A673 (cell line): ENCODE results near the gene SERGEF. TPM values are rescaled to one million over a fixed set of nuclear protein-coding genes. Genes with fewer than 3 reads are reported as not detected.

ENCODE experiments used
- BruUV-seq: library from RNA; stranded (reverse); fragments of 400-500 nt; replicated peaks from 2 replicates; lab custom pipeline; 2021; lab: Mats Ljungman, UMichigan
- CTCF ChIA-PET: fragments of 300-600 bp; sonication (Branson Sonifier 250); formaldehyde crosslinking; loops from one replicate; lab custom pipeline; 2022; ENCODE audit warnings: antibody characterized with exemption; lab: Charles Lee
- POLR2A ChIA-PET: fragments of 300-600 bp; sonication (Branson Sonifier 250); formaldehyde crosslinking; loops from one replicate; lab custom pipeline; 2022; ENCODE audit warnings: antibody characterized with exemption; ENCODE audit not compliant: low non-redundant PET; lab: Charles Lee
- DNase-seq: peaks from one replicate; pipeline ENCODE4 v3.0.0-alpha.2; 2015; ENCODE audit warnings: low spot score
- H3K27ac ChIP-seq: fragments of 200-600 bp; sonication (generic); 2 replicates; pipeline ENCODE4 v1.5.1; 2016; ENCODE audit warnings: mixed run types, low read depth, mild to moderate bottlenecking, mixed read lengths, antibody characterized with exemption, low read length; ENCODE audit not compliant: poor library complexity, severe bottlenecking
- H3K27me3 ChIP-seq: fragments of 200-600 bp; sonication (generic); replicated peaks from 2 replicates; pipeline ENCODE4 v1.6.1; 2017; ENCODE audit warnings: mixed run types, low read depth, mild to moderate bottlenecking, mixed read lengths, antibody characterized with exemption, low read length; ENCODE audit not compliant: insufficient read depth, poor library complexity
- H3K36me3 ChIP-seq: fragments of 200-600 bp; sonication (generic); 2 replicates; pipeline ENCODE4 v1.6.1; 2016; ENCODE audit warnings: mixed run types, mild to moderate bottlenecking, mixed read lengths, antibody characterized with exemption, low read length; ENCODE audit not compliant: insufficient read depth, poor library complexity, severe bottlenecking
- H3K4me1 ChIP-seq: fragments of 200-600 bp; sonication (generic); 2 replicates; pipeline ENCODE4 v1.6.1; 2017; ENCODE audit warnings: mixed run types, mild to moderate bottlenecking, mixed read lengths, antibody characterized with exemption, low read length; ENCODE audit not compliant: insufficient read depth, poor library complexity, severe bottlenecking
- H3K4me3 ChIP-seq: fragments of 200-600 bp; sonication (generic); 2 replicates; pipeline ENCODE4 v1.5.1; 2016; ENCODE audit warnings: low read depth, mixed run types, mild to moderate bottlenecking, mixed read lengths, low read length; ENCODE audit not compliant: poor library complexity, severe bottlenecking
- H3K9me3 ChIP-seq: fragments of 200-600 bp; sonication (generic); 2 replicates; pipeline ENCODE4 v1.6.1; 2016; ENCODE audit warnings: mixed run types, low read depth, mild to moderate bottlenecking, mixed read lengths, antibody characterized with exemption, low read length; ENCODE audit not compliant: poor library complexity, severe bottlenecking
- EZH2 ChIP-seq: fragments of 200-600 bp; sonication (generic); IDR thresholded peaks from 2 replicates; pipeline ENCODE4 v1.6.1; 2017; ENCODE audit warnings: borderline replicate concordance, low read depth, mild to moderate bottlenecking, mixed read lengths, antibody characterized with exemption, low read length; ENCODE audit not compliant: poor library complexity, severe bottlenecking
- intact Hi-C: fragments of 100-400 bp; cut with micrococcal nuclease; formaldehyde crosslinking; loops from one replicate; pipeline ENCODE4 v1.10.0; 2022; ENCODE audit not compliant: unreplicated experiment
- total RNA-seq: library from RNA; stranded (reverse); gene quantifications from 2 replicates; pipeline ENCODE4 v1.2.3, GENCODE V29; 2021
- TF ChIP-seq, protein P1 (sequence below): fragments of 300-800, 200-600 bp; sonication (generic); conservative IDR thresholded peaks from 2 replicates; pipeline ENCODE4 v1.5.1; 2017; ENCODE audit warnings: low read depth, mild to moderate bottlenecking, antibody characterized with exemption, low read length, moderate library complexity, mixed read lengths

Gene SERGEF
- total RNA-seq, 1 experiment from 2014 or later, result 15.2 TPM

GRCh38 chr11:17777738-17778091 is 235.1 kb downstream of the SERGEF start:
- H3K27ac ChIP-seq, result no peak overlapping the region
- CTCF ChIA-PET, result no interaction called here
- no TSS peak for BruUV-seq
- H3K36me3 ChIP-seq, result no peaks in the 10 kb centered on the region
- no peaks in the 10 kb centered on the region for H3K9me3 ChIP-seq
- H3K4me3 ChIP-seq, result no peak overlapping the region
- POLR2A ChIA-PET, result no interaction called here
- H3K4me1 ChIP-seq, result no peaks in the 10 kb centered on the region
- no peaks in the 10 kb centered on the region for H3K27me3 ChIP-seq
- no peak for DNase-seq
- intact Hi-C loops, result no loop called here
- no peak for TF ChIP-seq EZH2
- TF ChIP-seq, protein P1, sequence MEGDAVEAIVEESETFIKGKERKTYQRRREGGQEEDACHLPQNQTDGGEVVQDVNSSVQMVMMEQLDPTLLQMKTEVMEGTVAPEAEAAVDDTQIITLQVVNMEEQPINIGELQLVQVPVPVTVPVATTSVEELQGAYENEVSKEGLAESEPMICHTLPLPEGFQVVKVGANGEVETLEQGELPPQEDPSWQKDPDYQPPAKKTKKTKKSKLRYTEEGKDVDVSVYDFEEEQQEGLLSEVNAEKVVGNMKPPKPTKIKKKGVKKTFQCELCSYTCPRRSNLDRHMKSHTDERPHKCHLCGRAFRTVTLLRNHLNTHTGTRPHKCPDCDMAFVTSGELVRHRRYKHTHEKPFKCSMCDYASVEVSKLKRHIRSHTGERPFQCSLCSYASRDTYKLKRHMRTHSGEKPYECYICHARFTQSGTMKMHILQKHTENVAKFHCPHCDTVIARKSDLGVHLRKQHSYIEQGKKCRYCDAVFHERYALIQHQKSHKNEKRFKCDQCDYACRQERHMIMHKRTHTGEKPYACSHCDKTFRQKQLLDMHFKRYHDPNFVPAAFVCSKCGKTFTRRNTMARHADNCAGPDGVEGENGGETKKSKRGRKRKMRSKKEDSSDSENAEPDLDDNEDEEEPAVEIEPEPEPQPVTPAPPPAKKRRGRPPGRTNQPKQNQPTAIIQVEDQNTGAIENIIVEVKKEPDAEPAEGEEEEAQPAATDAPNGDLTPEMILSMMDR, result no peak

GRCh38 chr11:17777086-17777737 is 235.6 kb downstream of the SERGEF start:
- Histone ChIP-seq H3K9me3 (no peaks in the 10 kb centered on the region), H3K27ac (no peak overlapping the region), H3K27me3 (no peaks in the 10 kb centered on the region), H3K36me3 (no peaks in the 10 kb centered on the region), H3K4me1 (no peaks in the 10 kb centered on the region), H3K4me3 (no peak overlapping the region)
- ChIA-PET CTCF (no interaction called here), POLR2A (no interaction called here)
- TF ChIP-seq, protein P1, result no peak
- TF ChIP-seq EZH2, result no peak
- no TSS peak for BruUV-seq
- DNase-seq, result no peak
- intact Hi-C loops, result no loop called here

DNA sequence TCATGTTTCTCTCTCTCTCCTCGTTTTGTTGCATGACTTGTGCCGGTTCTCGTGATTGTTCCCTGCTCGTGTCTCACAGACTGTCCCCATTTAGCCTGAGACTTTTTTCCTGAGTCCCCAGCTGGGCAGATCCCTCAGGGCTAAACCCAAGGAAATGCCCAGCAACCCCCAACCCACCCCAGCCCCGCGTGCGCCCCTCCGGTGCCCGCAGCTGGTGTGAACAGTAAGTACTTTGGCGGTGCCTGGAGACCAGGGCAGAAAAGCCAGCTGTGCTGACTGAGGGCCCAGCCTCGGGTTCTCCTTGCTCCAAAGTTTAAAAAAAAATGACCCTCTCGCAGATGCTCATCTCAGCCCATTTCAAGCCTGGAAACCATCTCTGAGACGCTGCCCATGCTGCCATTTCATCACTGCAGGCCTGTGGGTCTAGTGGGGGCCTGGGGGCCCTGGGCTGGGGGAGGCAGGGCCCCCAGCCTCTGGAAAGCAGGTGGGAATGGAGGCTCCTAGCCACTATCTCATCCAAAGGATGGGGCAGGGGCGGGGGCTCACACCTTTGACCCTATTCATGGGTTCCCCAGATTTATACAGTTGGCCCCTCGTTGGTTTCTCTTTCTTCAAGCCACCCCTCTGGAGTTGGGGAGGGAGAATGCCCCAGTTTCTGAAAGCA is 236.5 kb downstream of the SERGEF start:
- CTCF ChIA-PET, result no interaction called here

More for the DNA sequence above, 236.5 kb downstream of the SERGEF start:
- H3K4me1 ChIP-seq, result no peaks in the 10 kb centered on the region
- TF ChIP-seq, protein P1, result no peak
- TF ChIP-seq EZH2, result no peak
- no peak overlapping the region for H3K4me3 ChIP-seq
- POLR2A ChIA-PET, result no interaction called here
- no peaks in the 10 kb centered on the region for H3K27me3 ChIP-seq
- intact Hi-C loops, result no loop called here
- no TSS peak for BruUV-seq
- no peak for DNase-seq
- no peaks in the 10 kb centered on the region for H3K36me3 ChIP-seq
- no peaks in the 10 kb centered on the region for H3K9me3 ChIP-seq
- H3K27ac ChIP-seq, result no peak overlapping the region
